MCF 10A (cell line): ENCODE results near the gene CCDC190. TPM values are rescaled to one million over a fixed set of nuclear protein-coding genes. Genes with fewer than 3 reads are reported as not detected.
A peak's percentile ranks its signal among the peaks of the same experiment; 100 is the strongest.
"Not testable (repeated sequence)": the region's sequence is repeated elsewhere in the genome, so short reads cannot be mapped to it uniquely, and the experiment has no call there.

Experiments used
- BruUV-seq: library from RNA; stranded (reverse); fragments of 400-500 nt; replicated peaks from 2 replicates; lab custom pipeline; 2021; lab: Mats Ljungman, UMichigan
- CTCF ChIA-PET: fragments of 300-600 bp; sonication (Branson Sonifier 250); formaldehyde crosslinking; extraction: SDS; loops from one replicate; lab custom pipeline; 2021; ENCODE audit warnings: antibody characterized with exemption, inconsistent platforms; lab: Yijun Ruan, JAX
- POLR2A ChIA-PET: fragments of 300-600, 350-650 bp; sonication (Branson Sonifier 250); formaldehyde crosslinking; extraction: SDS; loops from one replicate; lab custom pipeline; 2020; ENCODE audit warnings: antibody characterized with exemption, inconsistent platforms; lab: Yijun Ruan, JAX
- DNase-seq: peaks from one replicate; pipeline ENCODE4 v3.0.0-alpha.2; 2018; ENCODE audit not compliant: unreplicated experiment
- H3K27ac Mint-ChIP-seq: one replicate; pipeline ENCODE4 v1.8.0; 2022; ENCODE audit warnings: mild to moderate bottlenecking, low read depth, mixed read lengths; ENCODE audit not compliant: unreplicated experiment
- H3K27me3 Mint-ChIP-seq: one replicate; pipeline ENCODE4 v1.8.0; 2022; ENCODE audit warnings: mixed read lengths; ENCODE audit not compliant: insufficient read depth, unreplicated experiment
- H3K36me3 Mint-ChIP-seq: one replicate; pipeline ENCODE4 v1.8.0; 2022; ENCODE audit warnings: mild to moderate bottlenecking, moderate library complexity, mixed read lengths; ENCODE audit not compliant: insufficient read depth, unreplicated experiment
- H3K4me1 Mint-ChIP-seq: one replicate; pipeline ENCODE4 v1.8.0; 2022; ENCODE audit warnings: mixed read lengths; ENCODE audit not compliant: insufficient read depth, unreplicated experiment
- H3K4me3 Mint-ChIP-seq: one replicate; pipeline ENCODE4 v1.8.0; 2022; ENCODE audit warnings: mild to moderate bottlenecking, moderate library complexity, mixed read lengths; ENCODE audit not compliant: unreplicated experiment
- H3K9me3 Mint-ChIP-seq: one replicate; pipeline ENCODE4 v1.8.0; 2022; ENCODE audit warnings: mixed read lengths; ENCODE audit not compliant: unreplicated experiment
- intact Hi-C: fragments of 100-400 bp; cut with micrococcal nuclease; formaldehyde crosslinking; loops from 2 replicates; pipeline ENCODE4 v1.14.1; 2022
- total RNA-seq: library from RNA; stranded (reverse); gene quantifications from 2 replicates; pipeline ENCODE4 v1.2.3, GENCODE V29; 2022

The CCDC190 gene
- total RNA-seq, 1 experiment from 2014 or later: not detected

GRCh38 chr1:162818136-162818535 lies 42.8 kb downstream of the CCDC190 start:
- H3K36me3 Mint-ChIP-seq, H3K27me3 Mint-ChIP-seq, intact Hi-C loops, H3K27ac Mint-ChIP-seq, H3K4me1 Mint-ChIP-seq, H3K4me3 Mint-ChIP-seq, DNase-seq, POLR2A ChIA-PET, H3K9me3 Mint-ChIP-seq, BruUV-seq: not testable (repeated sequence)
- CTCF ChIA-PET: interaction anchor here (0.9 kb wide), 1 partner anchor 35 kb away, joined by 3 read pairs; no protein-coding TSS in a partner anchor

DNA sequence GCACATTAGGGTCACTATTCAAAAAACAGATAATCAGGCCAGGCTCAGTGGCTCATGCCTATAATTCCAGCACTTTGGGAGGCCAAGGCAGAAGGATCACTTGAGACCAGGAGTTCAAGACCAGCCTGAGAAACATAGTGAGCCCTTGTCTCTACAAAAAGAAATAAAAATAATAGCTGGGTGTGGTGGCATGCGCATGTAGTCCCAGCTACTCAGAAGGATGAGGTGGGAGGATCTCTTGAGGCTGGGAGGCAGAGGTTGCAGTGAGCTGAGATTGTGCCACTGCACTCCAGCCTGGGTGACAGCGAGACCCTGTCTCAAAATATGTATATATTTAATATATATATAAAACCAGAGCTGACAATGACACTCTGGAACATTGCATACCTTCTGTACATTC lies 48.6 kb downstream of the CCDC190 start:
- H3K4me1 Mint-ChIP-seq, H3K27me3 Mint-ChIP-seq, DNase-seq, intact Hi-C loops, H3K4me3 Mint-ChIP-seq, H3K9me3 Mint-ChIP-seq, POLR2A ChIA-PET, H3K27ac Mint-ChIP-seq: not testable (repeated sequence)
- BruUV-seq: TSS peak; percentile 42
- CTCF ChIA-PET: interaction anchor here (1.6 kb wide), 1 partner anchor 12 kb away, joined by 4 read pairs; no protein-coding TSS in a partner anchor
- H3K36me3 Mint-ChIP-seq: peaks cover 29% of the 10 kb centered on the region

- CTCF ChIA-PET, H3K4me3 Mint-ChIP-seq, BruUV-seq, H3K4me1 Mint-ChIP-seq, DNase-seq, H3K9me3 Mint-ChIP-seq, H3K27me3 Mint-ChIP-seq, POLR2A ChIA-PET, intact Hi-C loops, H3K27ac Mint-ChIP-seq: not testable (repeated sequence)
- H3K36me3 Mint-ChIP-seq: peaks cover 75% of the 10 kb centered on the region
These were observed 53.5 kb downstream of the CCDC190 start for GRCh38 chr1:162807503-162807902.

Other genes starting within 250 kb of the CCDC190 start
- 4.9 and 5.9 TPM in 2 replicates for gene DDR2, start 228.7 kb downstream of the CCDC190 start, total RNA-seq
- 15.5 and 19.6 TPM in 2 replicates for gene HSD17B7, start 70.5 kb downstream of the CCDC190 start, total RNA-seq
- gene RGS4, start 208.2 kb upstream of the CCDC190 start, total RNA-seq: 0.28 TPM in 1 of 2 replicates, not detected in the other